HPDE6-E6E7 (cell line): Measurements from ENCODE around the gene CDKN2B-AS1.
"Not testable (repeated sequence)": the region's sequence is repeated elsewhere in the genome, so short reads cannot be mapped to it uniquely, and the experiment has no call there.

Experiments used
- DNase-seq: peaks from one replicate; pipeline ENCODE4 v3.0.0; 2011; ENCODE audit warnings: missing footprints; ENCODE audit errors: extremely low spot score

Gene CDKN2B-AS1

DNA sequence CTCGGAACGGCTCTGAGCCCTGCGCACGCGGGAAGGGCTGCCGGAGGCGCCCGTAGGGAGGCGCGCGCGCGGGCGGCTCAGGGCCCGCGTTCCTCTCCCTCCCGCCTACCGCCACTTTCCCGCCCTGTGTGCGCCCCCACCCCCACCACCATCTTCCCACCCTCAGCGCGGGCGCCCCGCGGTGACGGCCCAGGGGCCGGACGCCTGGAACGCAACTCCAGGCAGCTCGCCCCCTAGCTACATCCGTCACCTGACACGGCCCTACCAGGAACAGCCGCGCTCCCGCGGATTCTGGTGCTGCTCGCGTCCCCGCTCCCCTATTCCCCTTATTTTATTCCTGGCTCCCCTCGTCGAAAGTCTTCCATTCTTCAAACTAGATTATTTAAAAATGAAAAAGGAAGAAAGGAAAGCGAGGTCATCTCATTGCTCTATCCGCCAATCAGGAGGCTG lies at the start of gene CDKN2B-AS1:
TSS of gene CDKN2B-AS1 (plus strand) at position 236 of the 450 bp plus-strand sequence.
- DNase-seq: no peak

DNA sequence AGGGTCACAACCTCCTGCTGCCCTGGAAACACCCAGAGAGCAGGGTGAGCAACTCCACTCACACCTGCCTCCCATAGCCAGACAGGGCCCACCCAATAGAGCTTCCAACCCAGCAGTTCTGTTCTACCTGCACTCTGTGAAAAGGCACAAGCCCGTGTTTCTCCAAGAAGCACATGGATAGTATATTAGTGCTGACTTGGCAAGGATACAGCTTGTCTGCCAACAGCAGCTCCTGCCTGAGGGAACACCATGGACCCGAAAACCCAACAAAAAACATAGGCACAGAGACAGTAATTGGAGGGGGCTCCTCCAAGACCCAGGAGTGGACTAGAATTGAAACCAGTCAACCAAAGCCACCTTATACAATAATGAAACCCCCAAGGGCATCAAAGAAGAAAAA lies 49.0 kb upstream of the CDKN2B-AS1 start:
- no peak for DNase-seq

DNA sequence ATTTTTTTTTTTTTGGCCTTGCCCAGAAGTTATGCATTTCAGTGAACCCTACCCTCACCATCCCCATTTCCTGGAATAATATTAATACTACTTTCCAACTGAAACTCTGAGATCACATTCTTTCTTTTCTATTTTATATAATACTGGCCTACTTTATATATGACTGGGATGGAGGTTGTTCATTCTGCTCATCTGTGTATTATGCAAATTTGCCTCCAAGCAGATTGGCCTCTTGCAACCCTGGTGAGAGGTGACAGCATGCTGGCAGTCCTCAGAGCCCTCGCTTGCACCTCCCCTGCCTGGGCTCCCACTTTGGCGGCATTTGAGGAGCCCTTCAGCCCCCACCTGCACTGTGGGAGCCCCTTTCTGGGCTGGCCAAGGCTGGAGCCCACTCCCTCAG lies 35.8 kb upstream of the CDKN2B-AS1 start:
- no peak for DNase-seq

DNA sequence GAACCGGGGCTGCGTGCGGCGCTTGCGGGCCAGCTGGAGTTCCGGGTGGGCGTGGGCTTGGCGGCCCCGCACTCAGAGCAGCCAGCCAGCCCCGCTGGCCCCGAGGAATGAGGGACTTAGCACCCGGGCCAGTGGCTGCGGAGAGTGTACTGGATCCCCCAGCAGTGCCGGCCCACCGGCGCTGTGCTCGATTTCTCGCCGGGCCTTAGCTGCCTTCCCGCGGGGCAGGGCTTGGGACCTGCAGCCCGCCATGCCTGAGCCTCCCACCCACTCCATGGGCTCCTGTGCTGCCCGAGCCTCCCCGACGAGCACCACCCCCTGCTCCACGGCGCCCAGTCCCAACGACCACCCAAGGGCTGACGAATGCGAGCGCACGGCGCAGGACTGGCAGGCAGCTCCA lies 35.3 kb upstream of the CDKN2B-AS1 start:
- not testable (repeated sequence) for DNase-seq

DNA sequence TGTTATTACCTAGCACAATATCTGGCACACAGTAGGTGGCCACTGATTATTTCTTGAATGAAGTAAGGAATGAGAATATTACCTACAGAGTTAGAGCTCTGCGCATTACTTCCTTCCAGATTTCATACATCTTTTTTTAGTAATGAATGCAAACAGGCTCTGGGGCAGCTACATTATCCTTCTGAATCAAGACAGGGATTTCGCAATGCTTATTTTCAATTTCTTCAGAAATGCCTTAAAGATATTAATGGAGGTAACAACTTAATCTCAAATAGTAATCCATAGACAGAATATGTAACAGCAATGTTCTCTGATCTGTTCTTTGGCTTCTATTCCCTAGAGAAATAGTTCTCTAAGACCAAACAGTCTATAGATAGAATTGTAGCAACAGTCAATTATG lies 33.0 kb upstream of the CDKN2B-AS1 start:
- DNase-seq: no peak

DNA sequence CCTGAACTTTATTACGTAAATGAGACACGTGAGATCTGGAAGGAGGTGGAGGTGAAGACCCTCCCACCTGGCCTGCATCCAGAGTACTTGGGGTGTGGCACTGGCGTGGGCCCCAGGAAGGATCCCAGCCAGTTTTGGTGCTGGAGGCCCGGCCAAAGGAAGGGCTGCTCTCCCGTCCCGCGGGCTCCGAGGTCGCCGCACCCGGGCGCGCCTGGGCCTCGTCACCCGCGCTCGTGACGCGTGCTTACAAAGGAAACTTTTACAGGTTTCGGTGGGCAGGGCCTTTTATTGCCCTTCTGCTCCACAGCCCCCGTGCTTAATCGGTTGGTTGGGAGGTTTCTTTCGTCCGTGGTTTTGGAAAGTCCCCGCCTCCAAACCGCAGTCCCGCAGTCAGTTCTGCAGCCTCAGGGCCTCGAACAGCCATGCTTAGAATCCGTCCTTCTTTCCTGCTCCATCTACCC lies 29.6 kb upstream of the CDKN2B-AS1 start:
- no peak for DNase-seq

DNA sequence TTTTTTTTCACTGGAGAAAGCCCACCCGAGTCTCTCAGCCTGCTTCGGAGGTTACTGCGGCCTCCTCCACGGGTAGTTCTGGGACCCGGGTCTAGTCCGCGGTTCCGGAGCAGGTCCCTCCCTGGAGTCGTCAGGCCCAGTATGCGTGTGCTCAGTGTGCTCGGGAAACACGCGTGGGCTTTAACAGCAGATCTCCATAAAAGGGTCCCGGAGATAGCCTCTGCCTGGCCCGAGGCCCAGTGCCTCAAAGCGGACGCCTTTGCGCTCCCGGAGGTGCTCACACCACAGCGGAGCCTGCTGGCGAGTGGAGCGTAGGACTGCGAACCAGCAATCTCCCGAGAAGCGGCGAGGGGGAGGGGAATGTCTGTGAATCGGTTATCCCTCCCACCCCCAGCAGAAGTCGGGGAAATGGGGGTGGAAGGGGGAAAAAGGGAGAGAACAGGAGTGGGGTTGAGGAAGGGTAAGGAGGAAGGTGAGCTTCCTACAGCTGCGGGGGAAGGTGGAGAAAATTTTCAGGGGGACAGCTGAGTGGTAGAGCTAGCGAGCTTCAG lies 29.1 kb upstream of the CDKN2B-AS1 start:
- no peak for DNase-seq

DNA sequence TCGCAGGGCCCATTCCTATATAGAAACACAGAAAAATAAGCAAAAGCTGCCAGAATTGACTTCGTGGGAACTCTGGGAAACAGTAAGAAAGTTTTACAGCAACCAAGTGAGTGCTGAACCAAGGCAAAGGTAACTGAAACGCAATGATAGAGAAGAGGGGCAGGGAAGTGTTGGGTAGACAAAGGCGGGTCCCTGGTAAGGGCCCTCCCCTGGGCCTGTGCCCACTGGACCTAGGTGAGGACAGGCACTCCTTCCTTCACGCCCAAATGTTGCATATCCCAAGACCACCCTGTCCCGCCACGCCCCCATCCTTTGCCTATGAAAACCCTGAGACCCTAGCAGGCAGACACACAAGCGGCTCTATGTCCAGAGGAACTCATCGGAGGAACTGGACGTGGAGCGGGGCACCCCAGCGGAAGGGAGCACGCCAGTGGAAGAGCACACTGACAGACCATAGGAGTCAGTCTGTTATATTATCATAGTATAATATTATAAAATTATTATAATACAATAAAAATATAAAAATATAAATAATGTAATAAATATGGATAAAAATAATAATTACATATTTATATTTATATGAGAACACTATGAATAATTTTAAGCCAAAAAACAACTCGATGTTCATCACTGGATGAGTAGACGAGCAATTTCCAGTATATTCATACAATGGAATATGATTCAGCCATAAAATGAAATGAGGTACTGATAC lies 28.3 kb upstream of the CDKN2B-AS1 start:
- no peak for DNase-seq

DNA sequence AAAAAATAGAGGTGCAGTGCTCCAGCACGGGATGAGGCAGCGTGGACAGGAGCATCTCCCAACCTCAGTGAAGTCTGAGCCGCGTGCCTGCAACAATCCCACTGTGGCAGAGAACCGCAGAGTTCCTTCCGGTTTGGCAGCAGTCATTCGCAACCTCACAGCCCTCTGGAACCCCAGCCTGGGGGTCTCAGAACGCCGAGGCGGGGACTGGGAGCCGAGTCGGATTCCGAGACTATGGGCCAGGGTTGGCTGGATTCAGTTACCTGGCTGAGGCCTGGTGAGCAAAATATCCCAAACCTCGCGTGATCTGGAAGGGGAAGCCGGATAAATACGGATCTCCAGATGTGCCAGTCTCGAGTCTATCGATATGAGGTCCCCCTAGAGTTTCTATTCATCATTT lies 27.4 kb upstream of the CDKN2B-AS1 start:
- no peak for DNase-seq

DNA sequence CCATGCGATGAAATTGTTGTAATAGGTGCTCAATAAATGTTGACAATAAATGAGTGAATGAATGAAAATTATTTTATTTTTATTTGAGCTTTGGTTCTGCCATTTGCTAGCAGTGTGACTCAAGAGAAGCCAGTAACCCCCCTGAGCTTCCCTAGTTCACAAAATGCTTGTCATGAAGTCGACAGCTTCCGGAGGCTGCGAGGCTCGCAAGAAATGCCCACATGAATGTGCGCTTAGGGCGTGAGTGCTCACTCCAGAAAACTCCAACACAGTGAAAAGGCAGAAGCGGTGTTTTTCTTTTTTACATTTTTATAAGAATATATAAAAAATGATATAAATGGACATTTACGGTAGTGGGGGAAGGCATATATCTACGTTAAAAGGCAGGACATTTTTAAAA lies 26.9 kb upstream of the CDKN2B-AS1 start:
- no peak for DNase-seq

DNA sequence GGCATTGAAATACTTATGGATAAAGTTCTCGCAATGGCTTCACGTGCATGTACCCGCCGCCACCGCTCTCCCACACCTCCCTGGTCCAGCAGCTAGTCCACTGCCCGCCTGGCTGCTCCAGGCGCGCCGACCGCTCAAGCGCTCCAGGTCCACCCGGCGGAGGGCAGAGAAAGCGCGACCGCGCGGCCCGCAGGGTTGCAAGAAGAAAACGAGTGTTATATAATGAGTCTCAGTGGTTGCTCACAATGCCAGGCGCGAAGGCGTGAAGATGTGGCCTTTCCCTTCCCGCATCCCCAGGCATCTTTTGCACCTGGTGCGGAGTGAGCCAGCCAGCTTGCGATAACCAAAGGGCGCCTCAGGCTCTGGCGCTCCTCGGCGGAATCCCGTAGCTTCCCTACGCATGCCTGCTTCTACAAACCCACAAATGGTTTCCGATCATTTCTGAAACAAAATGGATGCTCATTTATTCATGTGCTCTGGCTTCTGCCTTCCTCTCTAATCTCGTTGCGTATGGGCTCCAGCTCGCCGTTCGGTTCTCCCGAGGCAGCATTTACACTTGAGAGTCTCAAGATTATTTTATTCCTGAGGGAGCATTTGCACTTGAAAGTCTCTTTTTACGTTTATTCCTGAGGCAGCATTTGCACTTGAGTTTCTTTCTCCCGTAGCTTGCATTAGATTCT lies 26.1 kb upstream of the CDKN2B-AS1 start:
- no peak for DNase-seq

DNA sequence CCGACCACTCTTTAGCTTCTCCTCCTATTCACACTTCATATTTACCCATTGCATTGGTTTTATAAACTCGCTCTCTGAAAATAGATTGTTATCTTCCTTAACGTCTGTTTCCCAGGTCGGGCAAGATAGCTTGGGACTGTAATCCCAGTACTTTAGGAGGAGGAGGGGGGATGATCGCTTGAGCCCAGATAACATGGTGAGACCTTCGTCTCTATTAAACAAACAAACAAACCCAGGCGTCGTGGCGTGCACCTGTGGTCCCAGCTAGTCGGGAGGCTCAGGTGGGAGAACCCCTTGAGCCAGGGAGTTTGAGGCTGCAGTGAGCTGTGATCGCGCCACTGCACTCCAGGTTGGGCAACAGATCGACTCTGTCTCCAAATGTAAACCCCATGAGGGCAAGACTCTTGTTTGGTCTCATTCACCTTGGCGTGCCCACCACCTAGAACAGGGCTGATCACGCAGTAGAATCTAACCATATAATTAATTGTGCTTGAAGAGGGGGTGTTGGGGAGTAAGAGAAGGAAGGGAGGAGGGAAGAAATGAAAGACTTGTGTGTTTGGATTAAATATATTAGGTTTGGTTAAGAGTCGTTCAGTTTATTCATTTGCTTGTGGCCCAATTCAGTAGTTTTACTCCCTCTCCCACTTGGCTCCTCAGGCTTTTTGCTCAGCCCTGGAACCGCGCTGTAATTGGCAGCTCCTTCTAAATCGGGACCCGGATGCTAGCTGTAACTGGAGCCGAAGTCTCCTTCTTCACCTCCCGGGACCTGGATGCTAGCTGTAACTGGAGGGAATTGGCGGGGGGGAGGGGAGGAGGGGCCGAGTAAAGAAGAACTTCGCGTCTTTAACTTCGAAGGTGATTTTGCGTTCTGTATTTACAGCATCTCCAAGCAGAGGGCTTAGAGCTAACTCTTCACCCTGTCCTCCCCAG lies 25.3 kb upstream of the CDKN2B-AS1 start:
- DNase-seq: no peak

DNA sequence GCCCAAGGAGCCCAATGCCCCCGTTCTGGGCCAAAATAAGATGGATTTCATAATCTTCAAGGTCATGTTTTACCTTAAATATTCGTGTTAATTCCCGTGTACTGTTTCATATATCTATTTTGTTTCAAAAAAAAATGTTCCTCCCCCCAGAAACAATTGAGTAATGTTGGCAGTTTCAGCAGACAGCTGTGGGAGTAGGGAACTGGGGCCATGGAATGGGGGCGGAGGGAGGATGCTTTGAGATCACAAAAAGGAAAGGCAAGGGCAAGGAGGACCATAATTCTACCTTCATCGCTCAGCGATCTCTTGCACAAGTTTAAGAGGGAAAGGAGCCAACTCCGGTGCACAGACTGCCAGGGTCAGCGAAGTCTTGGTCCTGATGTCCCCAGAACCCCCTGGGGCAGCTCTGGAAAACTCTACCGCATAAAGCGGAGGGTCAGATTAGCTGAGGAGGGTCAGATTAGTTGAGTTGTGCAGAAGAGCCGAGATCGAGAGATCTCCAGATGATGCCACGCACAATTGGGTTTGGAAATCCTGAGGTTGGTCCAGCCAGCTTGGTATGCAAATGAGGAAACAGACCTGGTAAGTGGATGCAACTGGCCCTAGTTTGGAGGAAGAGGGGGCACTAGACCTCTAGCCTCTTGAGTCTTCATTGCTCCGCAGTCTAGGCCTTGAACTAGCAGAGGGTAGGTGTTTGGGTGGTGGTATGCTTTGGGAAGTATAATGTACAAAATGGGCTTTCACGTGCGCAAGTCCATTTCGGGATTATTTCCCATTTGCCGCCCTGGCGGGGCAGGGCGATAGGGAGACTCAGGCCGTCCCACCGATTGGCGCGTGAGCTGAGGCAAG lies 24.4 kb upstream of the CDKN2B-AS1 start:
- no peak for DNase-seq

DNA sequence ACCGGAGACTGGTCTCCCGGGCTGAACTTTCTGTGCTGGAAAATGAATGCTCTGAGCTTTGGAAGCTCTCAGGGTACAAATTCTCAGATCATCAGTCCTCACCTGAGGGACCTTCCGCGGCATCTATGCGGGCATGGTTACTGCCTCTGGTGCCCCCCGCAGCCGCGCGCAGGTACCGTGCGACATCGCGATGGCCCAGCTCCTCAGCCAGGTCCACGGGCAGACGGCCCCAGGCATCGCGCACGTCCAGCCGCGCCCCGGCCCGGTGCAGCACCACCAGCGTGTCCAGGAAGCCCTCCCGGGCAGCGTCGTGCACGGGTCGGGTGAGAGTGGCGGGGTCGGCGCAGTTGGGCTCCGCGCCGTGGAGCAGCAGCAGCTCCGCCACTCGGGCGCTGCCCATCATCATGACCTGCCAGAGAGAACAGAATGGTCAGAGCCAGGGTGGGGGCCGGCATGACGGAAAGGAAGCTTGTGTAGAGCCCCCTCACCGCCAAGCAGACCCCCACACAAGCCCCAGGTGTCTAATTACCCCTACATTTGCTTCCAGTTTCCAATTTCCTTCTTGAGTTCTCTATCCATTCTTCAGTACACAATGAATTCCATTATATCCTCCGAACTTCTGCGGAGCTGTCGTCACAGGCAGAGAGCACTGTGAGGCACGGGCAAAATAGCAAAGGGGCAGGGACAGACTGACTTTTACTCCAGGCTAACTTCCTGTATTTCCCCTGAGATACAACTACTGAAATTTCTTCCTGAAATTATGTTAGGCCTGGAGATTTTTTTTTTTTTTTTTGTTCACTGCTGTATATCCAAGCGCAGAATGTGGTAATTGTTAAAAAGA lies 23.6 kb upstream of the CDKN2B-AS1 start:
- no peak for DNase-seq

DNA sequence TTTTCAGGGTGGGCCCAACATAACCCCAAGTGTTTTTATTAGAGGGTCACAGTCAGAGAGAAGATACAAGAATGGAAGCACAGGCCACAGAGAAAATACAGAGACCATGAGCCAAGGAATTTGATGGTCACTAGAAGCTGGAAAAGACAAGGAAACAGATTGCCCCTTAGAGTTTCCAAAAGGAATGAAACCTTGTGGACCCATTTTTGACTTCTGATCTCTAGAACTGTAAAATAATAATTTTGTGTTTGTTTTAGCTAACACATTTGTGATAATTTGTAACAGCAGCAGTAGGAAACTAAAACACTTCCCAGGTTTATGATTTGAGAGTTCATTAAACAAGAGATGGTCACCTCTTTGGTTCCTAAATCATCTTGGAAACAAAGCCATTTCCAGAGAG lies 22.2 kb upstream of the CDKN2B-AS1 start:
- DNase-seq: no peak

DNA sequence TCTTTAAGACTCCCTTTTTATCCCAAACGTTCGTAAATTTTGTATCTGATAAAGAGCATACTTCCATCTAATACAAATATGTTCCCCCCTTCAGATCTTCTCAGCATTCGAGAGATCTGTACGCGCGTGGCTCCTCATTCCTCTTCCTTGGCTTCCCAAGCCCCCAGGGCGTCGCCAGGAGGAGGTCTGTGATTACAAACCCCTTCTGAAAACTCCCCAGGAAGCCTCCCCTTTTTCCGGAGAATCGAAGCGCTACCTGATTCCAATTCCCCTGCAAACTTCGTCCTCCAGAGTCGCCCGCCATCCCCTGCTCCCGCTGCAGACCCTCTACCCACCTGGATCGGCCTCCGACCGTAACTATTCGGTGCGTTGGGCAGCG lies 20.3 kb upstream of the CDKN2B-AS1 start:
- no peak for DNase-seq

DNA sequence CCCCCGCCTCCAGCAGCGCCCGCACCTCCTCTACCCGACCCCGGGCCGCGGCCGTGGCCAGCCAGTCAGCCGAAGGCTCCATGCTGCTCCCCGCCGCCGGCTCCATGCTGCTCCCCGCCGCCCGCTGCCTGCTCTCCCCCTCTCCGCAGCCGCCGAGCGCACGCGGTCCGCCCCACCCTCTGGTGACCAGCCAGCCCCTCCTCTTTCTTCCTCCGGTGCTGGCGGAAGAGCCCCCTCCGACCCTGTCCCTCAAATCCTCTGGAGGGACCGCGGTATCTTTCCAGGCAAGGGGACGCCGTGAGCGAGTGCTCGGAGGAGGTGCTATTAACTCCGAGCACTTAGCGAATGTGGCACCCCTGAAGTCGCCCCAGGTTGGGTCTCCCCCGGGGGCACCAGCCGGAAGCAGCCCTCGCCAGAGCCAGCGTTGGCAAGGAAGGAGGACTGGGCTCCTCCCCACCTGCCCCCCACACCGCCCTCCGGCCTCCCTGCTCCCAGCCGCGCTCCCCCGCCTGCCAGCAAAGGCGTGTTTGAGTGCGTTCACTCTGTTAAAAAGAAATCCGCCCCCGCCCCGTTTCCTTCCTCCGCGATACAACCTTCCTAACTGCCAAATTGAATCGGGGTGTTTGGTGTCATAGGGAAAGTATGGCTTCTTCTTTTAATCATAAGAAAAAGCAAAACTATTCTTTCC lies 19.7 kb upstream of the CDKN2B-AS1 start:
- peak; percentile 78 for DNase-seq

DNA sequence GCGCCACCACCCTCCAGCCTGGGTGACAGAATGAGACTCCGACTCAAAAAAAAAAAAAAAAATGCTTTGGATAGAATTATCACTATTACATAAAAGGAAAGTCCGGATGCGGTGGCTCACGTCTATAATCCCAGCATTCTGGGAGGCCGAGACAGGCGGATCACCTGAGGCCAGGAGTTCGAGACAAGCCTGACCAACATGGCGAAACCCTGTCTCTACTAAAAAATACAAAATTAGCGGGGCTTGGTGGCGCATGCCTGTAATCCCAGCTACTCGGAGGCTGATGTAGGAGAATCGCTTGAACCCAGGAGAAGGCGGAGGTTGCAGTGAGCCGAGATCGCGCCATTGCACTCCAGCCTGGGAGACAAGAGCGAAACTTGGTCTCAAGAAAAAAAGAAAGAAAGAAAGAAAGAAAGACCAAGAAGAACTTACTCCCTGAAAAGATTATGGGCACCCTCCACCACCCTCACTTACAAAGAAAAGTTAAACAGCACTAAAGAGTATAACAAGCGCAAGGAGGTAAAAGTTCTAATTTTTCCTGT lies 18.2 kb upstream of the CDKN2B-AS1 start:
- DNase-seq: no peak

DNA sequence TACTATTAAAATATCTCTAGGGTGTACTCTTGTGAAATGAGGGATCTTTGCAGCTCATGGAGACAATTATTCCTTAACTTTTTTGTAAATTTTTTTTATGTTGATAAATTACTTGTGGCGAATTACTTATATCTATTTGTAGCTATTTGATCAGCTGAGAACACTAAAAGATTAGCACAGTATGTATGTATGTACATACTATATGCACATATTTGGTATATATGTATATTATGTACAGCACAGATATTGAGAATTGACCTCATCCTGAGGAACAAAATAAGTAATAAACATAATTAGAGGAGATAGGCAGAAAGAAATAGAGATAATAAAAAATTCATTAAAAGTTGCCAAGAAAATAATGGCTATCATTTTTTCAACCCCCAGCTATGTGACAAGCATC lies 12.2 kb upstream of the CDKN2B-AS1 start:
- DNase-seq: no peak
